GM18511 (cell line): ENCODE results near the gene JARID2.

Source experiments
- ATAC-seq: cut with Tn5 transposase; IDR thresholded peaks from one replicate; pipeline ENCODE4 v1.9.1; 2021; ENCODE audit warnings: mild to moderate bottlenecking, moderate library complexity; ENCODE audit not compliant: unreplicated experiment

The JARID2 gene

GRCh38 chr6:15368873-15369272, 123.0 kb downstream of the JARID2 start:
- no peak for ATAC-seq

- no peak for ATAC-seq
Observed at GRCh38 chr6:15369838-15370237, 124.0 kb downstream of the JARID2 start.

GRCh38 chr6:15370733-15371671, 125.1 kb downstream of the JARID2 start:
- no peak for ATAC-seq

- ATAC-seq: no peak
Observed at GRCh38 chr6:15372932-15373331, 127.1 kb downstream of the JARID2 start.

GRCh38 chr6:15374119-15374518, 128.2 kb downstream of the JARID2 start:
- ATAC-seq: no peak

GRCh38 chr6:15375018-15375417, 129.1 kb downstream of the JARID2 start:
- no peak for ATAC-seq

- ATAC-seq: no peak
Observed at GRCh38 chr6:15375638-15376290, 129.9 kb downstream of the JARID2 start.

- ATAC-seq: no peak
Observed at GRCh38 chr6:15376900-15377487, 131.1 kb downstream of the JARID2 start.

- ATAC-seq: no peak
Observed at GRCh38 chr6:15378272-15378671, 132.4 kb downstream of the JARID2 start.

- ATAC-seq: no peak
Observed at GRCh38 chr6:15378866-15379265, 133.0 kb downstream of the JARID2 start.

GRCh38 chr6:15380351-15380750, 134.5 kb downstream of the JARID2 start:
- ATAC-seq: no peak

GRCh38 chr6:15382089-15382488, 136.2 kb downstream of the JARID2 start:
- ATAC-seq: no peak

- no peak for ATAC-seq
Observed at GRCh38 chr6:15382712-15383111, 136.8 kb downstream of the JARID2 start.

- peak; percentile 46 for ATAC-seq
Observed at GRCh38 chr6:15384901-15385300, 139.0 kb downstream of the JARID2 start.

GRCh38 chr6:15385521-15385920, 139.7 kb downstream of the JARID2 start:
- ATAC-seq: no peak

GRCh38 chr6:15386110-15386755, 140.4 kb downstream of the JARID2 start:
- ATAC-seq: no peak

- ATAC-seq: no peak
Observed at GRCh38 chr6:15386756-15387112, 140.9 kb downstream of the JARID2 start.

- ATAC-seq: no peak
Observed at GRCh38 chr6:15387118-15387517, 141.2 kb downstream of the JARID2 start.

GRCh38 chr6:15389084-15389764, 143.4 kb downstream of the JARID2 start:
- ATAC-seq: no peak

- peak; percentile 55 for ATAC-seq
Observed at GRCh38 chr6:15389765-15390723, 144.2 kb downstream of the JARID2 start.
